Forelimb muscle (tissue), 1 donor: ENCODE results near the gene ACTN4. TPM values are rescaled to one million over a fixed set of nuclear protein-coding genes. Genes with fewer than 3 reads are reported as not detected.

Source experiments
- DNase-seq: peaks from one replicate; pipeline ENCODE4 v3.0.0-alpha.2; 2013; ENCODE audit warnings: low read depth
- polyA plus RNA-seq: library from polyadenylated mRNA; unstranded; fragments of 120-200 nt; gene quantifications from one replicate; pipeline ENCODE4 v1.2.1, GENCODE V29; 2013; ENCODE audit not compliant: insufficient read length

ACTN4 gene
- polyA plus RNA-seq, 1 donor = 177 TPM

GRCh38 chr19:38709671-38710415 is 62.4 kb downstream of the ACTN4 start:
- DNase-seq = no peak

- DNase-seq = no peak
These were observed 62.9 kb downstream of the ACTN4 start for GRCh38 chr19:38710416-38710702.

- no peak for DNase-seq
These were observed 63.7 kb downstream of the ACTN4 start for GRCh38 chr19:38710928-38711725.

- no peak for DNase-seq
These were observed 64.3 kb downstream of the ACTN4 start for GRCh38 chr19:38711726-38712153.

GRCh38 chr19:38712161-38712748 is 64.8 kb downstream of the ACTN4 start:
- DNase-seq = no peak

GRCh38 chr19:38713227-38713649 is 65.8 kb downstream of the ACTN4 start:
- DNase-seq = no peak

GRCh38 chr19:38713865-38714264 is 66.4 kb downstream of the ACTN4 start:
- no peak for DNase-seq

- no peak for DNase-seq
These were observed 66.9 kb downstream of the ACTN4 start for GRCh38 chr19:38714354-38714778.

- DNase-seq = no peak
These were observed 68.1 kb downstream of the ACTN4 start for GRCh38 chr19:38715555-38715954.

- DNase-seq = no peak
These were observed 69.6 kb downstream of the ACTN4 start for GRCh38 chr19:38717051-38717450.

- no peak for DNase-seq
These were observed 70.4 kb downstream of the ACTN4 start for GRCh38 chr19:38717855-38718254.

GRCh38 chr19:38718747-38719543 is 71.5 kb downstream of the ACTN4 start:
- no peak for DNase-seq

GRCh38 chr19:38719761-38720558 is 72.5 kb downstream of the ACTN4 start:
- DNase-seq = no peak

GRCh38 chr19:38720559-38721236 is 73.2 kb downstream of the ACTN4 start:
- no peak for DNase-seq

GRCh38 chr19:38721496-38721895 is 74.0 kb downstream of the ACTN4 start:
- DNase-seq = no peak

- no peak for DNase-seq
These were observed 74.7 kb downstream of the ACTN4 start for GRCh38 chr19:38721979-38722773.

GRCh38 chr19:38722947-38723605 is 75.6 kb downstream of the ACTN4 start:
- DNase-seq = no peak

GRCh38 chr19:38723606-38723965 is 76.1 kb downstream of the ACTN4 start:
- DNase-seq = no peak
